Osteocyte (in vitro differentiated cells): ENCODE data around the gene MPHOSPH10. TPM values are rescaled to one million over a fixed set of nuclear protein-coding genes. Genes with fewer than 3 reads are reported as not detected.
"Not testable (repeated sequence)": the region's sequence is repeated elsewhere in the genome, so short reads cannot be mapped to it uniquely, and the experiment has no call there.

Source experiments
- DNase-seq: peaks from one replicate; pipeline ENCODE4 v3.0.0; 2021; ENCODE audit warnings: mixed read lengths; ENCODE audit not compliant: unreplicated experiment; ENCODE audit errors: extremely low spot score
- H3K27ac Mint-ChIP-seq: one replicate; pipeline ENCODE4 v1.8.0; 2021; ENCODE audit warnings: mild to moderate bottlenecking, mixed read lengths; ENCODE audit not compliant: unreplicated experiment
- H3K27me3 Mint-ChIP-seq: one replicate; pipeline ENCODE4 v1.8.0; 2021; ENCODE audit warnings: mixed read lengths; ENCODE audit not compliant: unreplicated experiment
- H3K36me3 Mint-ChIP-seq: one replicate; pipeline ENCODE4 v1.8.0; 2021; ENCODE audit warnings: mixed read lengths; ENCODE audit not compliant: unreplicated experiment
- H3K4me1 Mint-ChIP-seq: one replicate; pipeline ENCODE4 v1.8.0; 2021; ENCODE audit warnings: mixed read lengths; ENCODE audit not compliant: unreplicated experiment
- H3K4me3 Mint-ChIP-seq: one replicate; pipeline ENCODE4 v1.8.0; 2021; ENCODE audit warnings: mild to moderate bottlenecking, moderate library complexity, mixed read lengths; ENCODE audit not compliant: unreplicated experiment
- H3K9me3 Mint-ChIP-seq: one replicate; pipeline ENCODE4 v1.8.0; 2021; ENCODE audit warnings: mixed read lengths; ENCODE audit not compliant: unreplicated experiment
- total RNA-seq: library from RNA; stranded (reverse); gene quantifications from 2 replicates; pipeline ENCODE4 v1.2.1, GENCODE V29; 2021
- TF ChIP-seq, protein P1 (sequence below): fragments of 200-600 bp; sonication (generic); IDR thresholded peaks from 2 replicates; pipeline ENCODE4 v1.5.0; 2021; ENCODE audit warnings: antibody characterized with exemption, mild to moderate bottlenecking, moderate library complexity

The MPHOSPH10 gene
- total RNA-seq, 1 donor from 2014 or later, result 38.6 TPM

DNA sequence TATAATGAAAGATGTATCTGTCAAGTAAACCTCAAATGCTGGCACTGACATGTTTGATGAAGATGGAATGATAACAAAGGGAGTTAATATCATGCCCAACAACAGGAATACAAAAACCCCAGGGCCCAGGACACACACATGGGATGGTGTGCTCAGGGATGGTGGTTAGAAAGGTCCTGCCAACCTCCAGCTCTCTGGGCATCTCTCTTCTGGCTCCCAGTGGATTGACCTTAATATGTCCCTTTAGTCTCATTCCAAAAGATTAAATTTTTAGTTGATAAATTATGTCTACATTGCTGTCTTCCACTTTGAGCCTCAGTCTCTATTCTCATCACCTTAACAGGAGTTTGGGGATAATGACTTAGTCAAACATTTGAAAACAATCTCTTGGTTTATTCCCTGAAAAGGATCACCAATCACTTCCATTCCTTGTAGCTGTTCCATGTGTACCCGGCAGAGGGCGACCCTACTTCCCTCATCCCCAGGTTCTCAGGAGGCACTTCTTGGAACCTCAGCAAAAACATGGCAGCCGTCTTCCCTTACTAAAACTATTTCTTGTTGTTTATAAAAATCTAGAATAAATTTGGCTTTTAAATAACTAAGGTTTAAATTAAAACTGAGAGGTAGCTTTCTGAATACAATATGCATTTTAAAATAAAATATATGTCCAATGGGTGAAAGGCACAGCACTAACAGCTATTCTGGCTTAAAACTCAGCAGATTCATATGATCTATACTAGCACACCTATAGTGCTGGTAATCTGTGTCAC is 30.1 kb upstream of the MPHOSPH10 start:
- Mint-ChIP-seq H3K27ac (no peak overlapping the region), H3K4me1 (peaks cover 10% of the 10 kb centered on the region), H3K4me3 (no peak overlapping the region), H3K27me3 (peaks cover 10% of the 10 kb centered on the region), H3K36me3 (no peaks in the 10 kb centered on the region), H3K9me3 (peaks cover 9% of the 10 kb centered on the region)
- TF ChIP-seq, protein P1, sequence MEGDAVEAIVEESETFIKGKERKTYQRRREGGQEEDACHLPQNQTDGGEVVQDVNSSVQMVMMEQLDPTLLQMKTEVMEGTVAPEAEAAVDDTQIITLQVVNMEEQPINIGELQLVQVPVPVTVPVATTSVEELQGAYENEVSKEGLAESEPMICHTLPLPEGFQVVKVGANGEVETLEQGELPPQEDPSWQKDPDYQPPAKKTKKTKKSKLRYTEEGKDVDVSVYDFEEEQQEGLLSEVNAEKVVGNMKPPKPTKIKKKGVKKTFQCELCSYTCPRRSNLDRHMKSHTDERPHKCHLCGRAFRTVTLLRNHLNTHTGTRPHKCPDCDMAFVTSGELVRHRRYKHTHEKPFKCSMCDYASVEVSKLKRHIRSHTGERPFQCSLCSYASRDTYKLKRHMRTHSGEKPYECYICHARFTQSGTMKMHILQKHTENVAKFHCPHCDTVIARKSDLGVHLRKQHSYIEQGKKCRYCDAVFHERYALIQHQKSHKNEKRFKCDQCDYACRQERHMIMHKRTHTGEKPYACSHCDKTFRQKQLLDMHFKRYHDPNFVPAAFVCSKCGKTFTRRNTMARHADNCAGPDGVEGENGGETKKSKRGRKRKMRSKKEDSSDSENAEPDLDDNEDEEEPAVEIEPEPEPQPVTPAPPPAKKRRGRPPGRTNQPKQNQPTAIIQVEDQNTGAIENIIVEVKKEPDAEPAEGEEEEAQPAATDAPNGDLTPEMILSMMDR, result peak; percentile 73
- no peak for DNase-seq

DNA sequence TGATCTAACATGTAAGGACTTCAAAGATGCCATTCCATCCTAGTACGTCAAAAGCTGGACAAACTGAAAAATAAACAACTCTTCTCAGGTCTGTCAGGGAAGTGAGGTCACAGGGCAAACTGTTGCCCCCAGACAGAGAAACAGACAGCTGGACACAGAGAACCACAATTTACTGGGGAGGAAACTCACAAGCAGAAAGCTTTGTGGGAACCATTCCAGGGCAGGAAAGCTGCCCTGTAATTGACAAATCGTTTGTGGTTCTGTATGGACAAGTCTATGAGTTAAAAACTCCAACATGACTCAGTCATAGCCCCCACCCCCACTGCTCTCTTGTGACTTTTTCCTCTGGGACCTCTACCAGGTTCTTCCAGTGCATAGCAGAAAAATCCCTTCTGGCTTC is 28.8 kb upstream of the MPHOSPH10 start:
- Mint-ChIP-seq H3K4me1 (peaks cover 10% of the 10 kb centered on the region), H3K27ac (peak overlapping the region; percentile 38), H3K36me3 (no peaks in the 10 kb centered on the region), H3K4me3 (no peak overlapping the region), H3K9me3 (peaks cover 10% of the 10 kb centered on the region), H3K27me3 (peaks cover 9% of the 10 kb centered on the region)
- TF ChIP-seq, protein P1, result no peak
- no peak for DNase-seq

DNA sequence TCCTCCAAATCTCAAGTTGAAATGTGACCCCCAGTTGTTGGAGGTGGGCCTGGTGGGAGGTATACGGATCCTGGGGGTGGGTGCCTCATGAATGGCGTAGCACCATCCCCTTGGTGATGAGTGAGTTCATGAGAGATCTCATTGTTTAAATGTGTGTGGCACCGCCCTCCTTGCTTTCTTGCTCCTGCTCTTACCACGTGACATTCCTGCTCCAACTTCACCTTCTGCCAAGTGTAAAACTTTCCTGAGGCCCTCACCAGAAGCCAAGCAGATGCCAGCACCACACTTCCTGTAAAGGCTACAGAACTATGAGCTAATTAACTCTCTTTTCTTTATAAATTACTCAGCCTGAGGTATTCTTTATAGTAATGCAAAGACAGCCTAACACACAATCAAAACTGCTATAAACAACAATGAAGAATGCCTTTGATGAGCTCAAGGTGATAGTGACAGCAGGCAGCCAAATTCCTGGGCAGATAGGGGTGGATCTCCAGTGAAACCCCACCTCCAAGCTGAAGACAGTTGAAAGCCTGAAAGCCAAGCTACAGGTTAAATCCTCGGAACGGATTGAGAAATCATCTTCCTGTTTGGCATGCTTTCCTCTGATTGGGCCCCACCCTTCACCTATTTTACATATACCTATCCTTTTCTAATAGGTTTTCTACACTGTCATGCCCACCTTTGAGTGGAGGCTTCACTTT is 27.3 kb upstream of the MPHOSPH10 start:
- H3K9me3 Mint-ChIP-seq, result peaks cover 10% of the 10 kb centered on the region
- H3K4me3 Mint-ChIP-seq, result no peak overlapping the region
- peaks cover 6% of the 10 kb centered on the region for H3K27me3 Mint-ChIP-seq
- peaks cover 2% of the 10 kb centered on the region for H3K36me3 Mint-ChIP-seq
- no peak overlapping the region for H3K27ac Mint-ChIP-seq
- peaks cover 10% of the 10 kb centered on the region for H3K4me1 Mint-ChIP-seq
- TF ChIP-seq, protein P1, result no peak
- no peak for DNase-seq

DNA sequence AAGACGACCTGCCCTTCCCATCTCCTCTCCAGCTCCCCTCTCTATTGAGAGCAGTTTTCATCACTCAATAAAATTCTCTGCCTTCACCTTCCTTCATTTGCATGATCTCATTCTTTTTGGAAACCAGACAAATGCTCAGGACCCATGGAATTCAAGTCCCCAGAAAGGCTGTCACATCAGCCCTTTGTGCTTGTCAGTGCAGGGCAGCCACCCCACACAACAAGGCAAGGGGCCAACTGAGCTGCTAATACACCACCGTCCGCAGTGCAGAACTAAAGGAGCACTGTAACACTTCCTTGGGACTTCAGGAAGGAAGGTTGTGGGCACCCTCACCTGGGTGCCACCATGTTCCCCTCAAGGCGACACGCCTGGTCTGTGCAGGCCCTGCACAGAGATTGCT is 26.6 kb upstream of the MPHOSPH10 start:
- H3K36me3 Mint-ChIP-seq, result peaks cover 8% of the 10 kb centered on the region
- H3K27me3 Mint-ChIP-seq, result peaks cover 6% of the 10 kb centered on the region
- DNase-seq, result no peak
- peaks cover 10% of the 10 kb centered on the region for H3K9me3 Mint-ChIP-seq
- no peak overlapping the region for H3K4me3 Mint-ChIP-seq
- TF ChIP-seq, protein P1, result no peak
- H3K27ac Mint-ChIP-seq, result no peak overlapping the region
- peaks cover 10% of the 10 kb centered on the region for H3K4me1 Mint-ChIP-seq

DNA sequence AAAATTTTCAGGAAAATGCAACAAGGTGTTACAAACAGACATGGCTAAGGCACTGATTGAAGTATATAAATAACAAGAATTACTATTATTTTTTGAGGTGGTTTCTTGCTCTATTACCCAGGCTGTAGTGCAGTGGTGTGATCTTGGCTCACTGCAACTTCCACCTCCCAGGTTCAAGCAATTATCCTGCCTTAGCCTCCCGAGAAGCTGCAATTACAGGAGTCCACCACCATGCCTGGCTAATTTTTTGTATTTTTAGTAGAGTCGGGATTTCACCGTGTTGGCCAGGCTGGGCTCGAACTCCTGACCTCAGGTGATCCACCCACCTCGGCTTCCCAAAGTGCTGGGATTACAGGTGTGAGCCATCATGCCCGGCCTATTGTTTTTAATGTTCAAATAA is 24.0 kb upstream of the MPHOSPH10 start:
- H3K36me3 Mint-ChIP-seq, result peaks cover 25% of the 10 kb centered on the region
- H3K27ac Mint-ChIP-seq, H3K4me1 Mint-ChIP-seq, DNase-seq, H3K4me3 Mint-ChIP-seq, H3K27me3 Mint-ChIP-seq: not testable (repeated sequence)
- peaks cover 10% of the 10 kb centered on the region for H3K9me3 Mint-ChIP-seq
